HEK293 (cell line): ENCODE data around the gene SLC25A19.

Source experiments
- GLIS2 ChIP-seq: fragments of 450-650 bp; formaldehyde crosslinking; IDR thresholded peaks from 2 replicates; pipeline ENCODE4 v1.5.1; 2016; ENCODE audit warnings: missing biosample characterization, missing genetic modification characterization
- HOXC10 ChIP-seq: sonication (generic); formaldehyde crosslinking; IDR thresholded peaks from 2 replicates; pipeline ENCODE4 v1.8.1; 2023; ENCODE audit warnings: mild to moderate bottlenecking, missing genetic modification reagents
- IKZF3 ChIP-seq: fragments of 450-650 bp; IDR thresholded peaks from 2 replicates; pipeline ENCODE4 v1.5.0; 2018; ENCODE audit warnings: missing biosample characterization, mild to moderate bottlenecking, missing genetic modification characterization, moderate library complexity
- KLF1 ChIP-seq: fragments of 450-650 bp; formaldehyde crosslinking; IDR thresholded peaks from 2 replicates; pipeline ENCODE4 v1.5.1; 2016; ENCODE audit warnings: missing biosample characterization, missing genetic modification characterization
- KLF8 ChIP-seq: fragments of 450-650 bp; formaldehyde crosslinking; IDR thresholded peaks from 2 replicates; pipeline ENCODE4 v1.5.1; 2016; ENCODE audit warnings: missing biosample characterization, missing genetic modification characterization
- MZF1 ChIP-seq: fragments of 450-650 bp; formaldehyde crosslinking; IDR thresholded peaks from 2 replicates; pipeline ENCODE4 v1.5.1; 2017; ENCODE audit warnings: missing biosample characterization, missing genetic modification characterization, borderline replicate concordance
- PATZ1 ChIP-seq: fragments of 450-650 bp; formaldehyde crosslinking; IDR thresholded peaks from 2 replicates; pipeline ENCODE4 v1.5.1; 2016; ENCODE audit warnings: missing biosample characterization, missing genetic modification characterization
- SP2 ChIP-seq: fragments of 450-650 bp; formaldehyde crosslinking; IDR thresholded peaks from 2 replicates; pipeline ENCODE4 v1.5.1; 2016; ENCODE audit warnings: missing biosample characterization, missing genetic modification characterization
- SP7 ChIP-seq: fragments of 450-650 bp; formaldehyde crosslinking; IDR thresholded peaks from 2 replicates; pipeline ENCODE4 v1.5.1; 2016; ENCODE audit warnings: missing biosample characterization, missing genetic modification characterization
- TSHZ1 ChIP-seq: fragments of 450-650 bp; formaldehyde crosslinking; IDR thresholded peaks from 2 replicates; pipeline ENCODE4 v1.5.1; 2016; ENCODE audit warnings: missing biosample characterization, missing genetic modification characterization, borderline replicate concordance
- WT1 ChIP-seq: fragments of 450-650 bp; formaldehyde crosslinking; IDR thresholded peaks from 2 replicates; pipeline ENCODE4 v1.5.1; 2016; ENCODE audit warnings: missing biosample characterization, missing genetic modification characterization
- ZBTB20 ChIP-seq: fragments of 450-650 bp; formaldehyde crosslinking; IDR thresholded peaks from 2 replicates; pipeline ENCODE4 v1.5.1; 2016; ENCODE audit warnings: missing biosample characterization, missing genetic modification characterization
- ZBTB21 ChIP-seq: fragments of 450-650 bp; formaldehyde crosslinking; IDR thresholded peaks from 2 replicates; pipeline ENCODE4 v1.5.1; 2017; ENCODE audit warnings: missing biosample characterization, missing genetic modification characterization
- ZFP69B ChIP-seq: fragments of 450-650 bp; formaldehyde crosslinking; IDR thresholded peaks from 2 replicates; pipeline ENCODE4 v1.5.1; 2016; ENCODE audit warnings: missing biosample characterization, missing genetic modification characterization
- ZNF10 ChIP-seq: fragments of 450-650 bp; formaldehyde crosslinking; IDR thresholded peaks from 2 replicates; pipeline ENCODE4 v1.5.1; 2017; ENCODE audit warnings: missing biosample characterization, missing genetic modification characterization
- ZNF121 ChIP-seq: fragments of 450-650 bp; formaldehyde crosslinking; IDR thresholded peaks from 2 replicates; pipeline ENCODE4 v1.5.1; 2016; ENCODE audit warnings: missing biosample characterization, missing genetic modification characterization
- ZNF175 ChIP-seq: fragments of 450-650 bp; formaldehyde crosslinking; IDR thresholded peaks from 2 replicates; pipeline ENCODE4 v1.5.1; 2016; ENCODE audit warnings: missing biosample characterization, missing genetic modification characterization
- ZNF2 ChIP-seq: fragments of 450-650 bp; formaldehyde crosslinking; IDR thresholded peaks from 2 replicates; pipeline ENCODE4 v1.5.1; 2016; ENCODE audit warnings: missing biosample characterization, missing genetic modification characterization
- ZNF211 ChIP-seq: fragments of 450-650 bp; formaldehyde crosslinking; IDR thresholded peaks from 2 replicates; pipeline ENCODE4 v1.5.1; 2016; ENCODE audit warnings: low read depth, missing biosample characterization, missing genetic modification characterization
- ZNF214 ChIP-seq: fragments of 450-650 bp; formaldehyde crosslinking; IDR thresholded peaks from 2 replicates; pipeline ENCODE4 v1.5.1; 2017; ENCODE audit warnings: missing biosample characterization, mild to moderate bottlenecking, missing genetic modification characterization, borderline replicate concordance
- ZNF221 ChIP-seq: fragments of 450-650 bp; formaldehyde crosslinking; IDR thresholded peaks from 2 replicates; pipeline ENCODE4 v1.5.1; 2017; ENCODE audit warnings: missing biosample characterization, missing genetic modification characterization, borderline replicate concordance
- ZNF341 ChIP-seq: fragments of 450-650 bp; formaldehyde crosslinking; IDR thresholded peaks from 2 replicates; pipeline ENCODE4; 2016; ENCODE audit warnings: low read depth, missing biosample characterization, missing genetic modification characterization
- ZNF394 ChIP-seq: fragments of 450-650 bp; formaldehyde crosslinking; IDR thresholded peaks from 2 replicates; pipeline ENCODE4 v1.5.1; 2016; ENCODE audit warnings: missing biosample characterization, missing genetic modification characterization, mild to moderate bottlenecking, moderate library complexity, borderline replicate concordance
- ZNF501 ChIP-seq: fragments of 450-650 bp; formaldehyde crosslinking; IDR thresholded peaks from 2 replicates; pipeline ENCODE4 v1.5.1; 2016; ENCODE audit warnings: missing biosample characterization, missing genetic modification characterization
- ZNF544 ChIP-seq: fragments of 450-650 bp; formaldehyde crosslinking; IDR thresholded peaks from 2 replicates; pipeline ENCODE4 v1.5.0; 2017; ENCODE audit warnings: missing biosample characterization, missing genetic modification characterization
- ZNF561 ChIP-seq: fragments of 450-650 bp; IDR thresholded peaks from 2 replicates; pipeline ENCODE4 v1.5.1; 2018; ENCODE audit warnings: missing biosample characterization, missing genetic modification characterization, borderline replicate concordance
- ZNF580 ChIP-seq: fragments of 450-650 bp; formaldehyde crosslinking; IDR thresholded peaks from 2 replicates; pipeline ENCODE4 v1.5.1; 2016; ENCODE audit warnings: missing biosample characterization, missing genetic modification characterization
- ZNF639 ChIP-seq: fragments of 450-650 bp; formaldehyde crosslinking; IDR thresholded peaks from 2 replicates; pipeline ENCODE4 v1.5.1; 2016; ENCODE audit warnings: missing biosample characterization, missing genetic modification characterization
- ZNF692 ChIP-seq: fragments of 450-650 bp; formaldehyde crosslinking; IDR thresholded peaks from 2 replicates; pipeline ENCODE4 v1.5.1; 2016; ENCODE audit warnings: missing biosample characterization, missing genetic modification characterization
- ZNF707 ChIP-seq: fragments of 450-650 bp; formaldehyde crosslinking; IDR thresholded peaks from 2 replicates; pipeline ENCODE4 v1.5.1; 2016; ENCODE audit warnings: missing biosample characterization, missing genetic modification characterization
- ZSCAN23 ChIP-seq: fragments of 450-650 bp; formaldehyde crosslinking; IDR thresholded peaks from 2 replicates; pipeline ENCODE4 v1.5.1; 2016; ENCODE audit warnings: missing biosample characterization, missing genetic modification characterization

Gene SLC25A19

GRCh38 chr17:75240394-75241142 lies 48.7 kb downstream of the SLC25A19 start (continued):
- TF ChIP-seq ZNF561 = 0 out of 2 replicates have a peak, but pooled peaks have one; percentile 63
- TF ChIP-seq KLF1 (tag by site-specific recombination) = peak; percentile 93
- TF ChIP-seq ZNF214 (tag by site-specific recombination) = no peak
- no peak for TF ChIP-seq ZNF211
- peak; percentile 94 for TF ChIP-seq GLIS2 (tag by site-specific recombination)
- 0 out of 2 replicates have a peak, but pooled peaks have one; percentile 15 for TF ChIP-seq MZF1 (tag by site-specific recombination)
- TF ChIP-seq ZNF175 = no peak
- peak; percentile 96 for TF ChIP-seq PATZ1
- 0 out of 2 replicates have a peak, but pooled peaks have one; percentile 54 for TF ChIP-seq ZSCAN23 (tag by site-specific recombination)
- TF ChIP-seq HOXC10 (CRISPR knock-in tag) = no peak
- 0 out of 2 replicates have a peak, but pooled peaks have one; percentile 33 for TF ChIP-seq ZNF639 (tag by site-specific recombination)
- no peak for TF ChIP-seq ZNF544 (tag by site-specific recombination)
- no peak for TF ChIP-seq ZNF221 (tag by site-specific recombination)
- no peak for TF ChIP-seq ZNF707
- no peak for TF ChIP-seq TSHZ1 (tag by site-specific recombination)
- TF ChIP-seq ZNF692 (tag by site-specific recombination) = peak; percentile 53
- peak; percentile 68 for TF ChIP-seq SP7 (tag by site-specific recombination)
- peak; percentile 41 for TF ChIP-seq SP2 (tag by site-specific recombination)
- peak; percentile 80 for TF ChIP-seq ZFP69B (tag by site-specific recombination)
- 0 out of 2 replicates have a peak, but pooled peaks have one; percentile 40 for TF ChIP-seq ZNF2 (tag by site-specific recombination)
- TF ChIP-seq ZNF10 (tag by site-specific recombination) = peak; percentile 92
- TF ChIP-seq ZBTB20 (tag by site-specific recombination) = peak; percentile 23; the same call in 1 of the 2 replicates
- no peak for TF ChIP-seq ZNF121 (tag by site-specific recombination)
- TF ChIP-seq IKZF3 = 0 out of 2 replicates have a peak, but pooled peaks have one; percentile 17
- TF ChIP-seq ZNF501 (tag by site-specific recombination) = peak; percentile 59; the same call in 1 of the 2 replicates
- TF ChIP-seq ZBTB21 (tag by site-specific recombination) = no peak
- TF ChIP-seq KLF8 (tag by site-specific recombination) = peak; percentile 59; the same call in 1 of the 2 replicates
- peak; percentile 38; the same call in 1 of the 2 replicates for TF ChIP-seq ZNF341 (tag by site-specific recombination)
- TF ChIP-seq ZNF580 (tag by site-specific recombination) = 0 out of 2 replicates have a peak, but pooled peaks have one; percentile 38
- TF ChIP-seq WT1 (tag by site-specific recombination) = peak; percentile 26; the same call in 1 of the 2 replicates
- peak; percentile 69 for TF ChIP-seq ZNF394 (tag by site-specific recombination)
